ENCODE measurements around the gene OBSCN. TPM values are rescaled to one million over a fixed set of nuclear protein-coding genes. Genes with fewer than 3 reads are reported as not detected.

The OBSCN gene
- total RNA-seq, 1 donor from 2014 or later, result 21.6 TPM

DNA sequence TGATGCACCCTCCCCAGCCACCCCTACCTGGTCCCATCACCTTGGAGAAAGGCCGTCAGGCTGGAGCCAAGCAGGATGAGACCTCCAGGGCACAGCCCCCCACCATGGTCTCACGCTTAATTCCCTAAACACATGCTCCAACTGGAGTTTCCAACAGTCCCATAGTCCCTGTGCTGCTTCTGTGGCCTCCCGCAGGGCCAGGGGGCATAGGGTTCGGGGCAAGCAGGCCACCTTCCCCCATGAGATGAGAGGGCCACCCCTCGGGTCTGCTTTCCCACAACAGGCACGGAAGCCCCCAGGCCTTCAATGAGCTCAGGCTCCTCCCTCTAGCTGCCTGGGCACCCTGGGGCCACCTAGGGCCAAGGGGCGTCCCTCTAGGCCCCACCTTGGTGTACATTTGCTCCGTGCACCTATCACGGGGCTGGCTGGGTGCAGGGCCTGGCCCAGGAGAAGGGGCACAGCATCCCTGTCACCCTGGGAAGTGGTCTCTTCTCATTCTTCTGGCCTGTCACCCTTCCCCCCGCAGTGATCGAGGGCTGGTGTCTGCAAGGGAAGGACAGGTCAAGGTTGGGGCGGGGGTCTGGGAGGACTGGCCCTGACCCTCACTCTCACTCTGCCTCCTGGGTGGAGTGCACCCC, 156.3 kb downstream of the OBSCN start:
- intact Hi-C loops (cut with micrococcal nuclease), result no loop called here

DNA sequence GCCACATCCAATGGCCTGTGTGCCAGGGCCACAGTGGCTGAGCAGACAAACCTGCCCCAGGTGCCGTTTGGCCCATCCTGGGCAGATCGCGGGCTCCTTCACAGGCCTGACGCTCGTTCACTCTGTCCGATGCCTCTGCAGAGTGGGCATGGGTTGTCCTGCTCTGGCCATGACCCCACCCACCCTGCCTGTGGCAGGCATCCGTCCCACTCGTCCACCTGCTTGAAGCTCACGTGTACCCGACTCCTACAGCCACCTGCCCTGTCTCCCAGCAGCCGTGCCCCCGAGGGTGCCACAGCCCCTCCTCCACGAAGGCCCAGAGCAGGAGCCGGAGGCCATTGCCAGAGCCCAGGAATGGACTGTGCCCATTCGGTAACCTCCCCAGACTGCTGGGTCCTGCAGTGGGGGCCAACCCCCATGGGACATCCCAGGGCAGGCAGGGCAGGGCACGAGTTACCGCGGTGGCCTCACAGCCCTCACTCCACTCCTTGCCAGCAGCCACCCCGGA, 156.9 kb downstream of the OBSCN start:
- intact Hi-C loops (cut with micrococcal nuclease), result no loop called here

DNA sequence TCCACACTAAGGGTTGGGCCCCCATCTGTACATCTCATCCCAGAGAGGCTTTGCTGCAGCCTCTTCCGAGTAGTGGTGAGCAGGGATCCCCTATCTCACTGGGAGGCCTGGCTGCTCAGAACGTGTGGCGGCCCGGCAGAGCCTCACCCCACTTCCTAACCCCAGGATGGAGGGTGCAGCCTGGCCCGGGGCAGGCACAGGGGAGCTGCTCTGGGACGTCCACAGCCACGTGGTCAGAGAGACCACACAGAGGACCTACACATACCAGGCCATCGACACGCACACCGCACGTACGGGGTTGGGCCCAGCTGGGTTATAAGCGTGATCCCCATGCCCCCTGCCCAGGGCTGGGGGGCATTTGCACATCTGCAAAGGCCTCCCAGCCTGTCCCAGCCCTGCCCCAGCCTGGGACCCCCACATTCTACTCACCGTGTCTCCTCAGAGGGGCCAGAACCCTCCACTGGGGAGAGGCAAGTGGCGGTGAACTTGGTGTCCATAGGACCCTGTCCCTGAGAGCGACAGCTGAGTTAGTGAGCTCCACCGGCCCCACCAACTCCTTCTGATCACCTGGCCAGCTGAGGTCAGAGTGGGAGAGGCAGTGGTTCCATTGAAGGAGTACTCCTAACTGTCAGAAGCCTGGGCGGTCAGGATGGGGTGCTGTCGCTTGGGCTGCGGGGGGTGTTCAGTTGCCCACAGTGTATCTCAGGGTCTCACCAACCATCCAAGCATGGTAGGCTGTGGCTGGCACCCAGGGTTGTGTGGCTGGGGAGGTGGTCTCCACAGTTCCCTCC, 157.6 kb downstream of the OBSCN start:
- intact Hi-C loops (cut with micrococcal nuclease), result no loop called here

DNA sequence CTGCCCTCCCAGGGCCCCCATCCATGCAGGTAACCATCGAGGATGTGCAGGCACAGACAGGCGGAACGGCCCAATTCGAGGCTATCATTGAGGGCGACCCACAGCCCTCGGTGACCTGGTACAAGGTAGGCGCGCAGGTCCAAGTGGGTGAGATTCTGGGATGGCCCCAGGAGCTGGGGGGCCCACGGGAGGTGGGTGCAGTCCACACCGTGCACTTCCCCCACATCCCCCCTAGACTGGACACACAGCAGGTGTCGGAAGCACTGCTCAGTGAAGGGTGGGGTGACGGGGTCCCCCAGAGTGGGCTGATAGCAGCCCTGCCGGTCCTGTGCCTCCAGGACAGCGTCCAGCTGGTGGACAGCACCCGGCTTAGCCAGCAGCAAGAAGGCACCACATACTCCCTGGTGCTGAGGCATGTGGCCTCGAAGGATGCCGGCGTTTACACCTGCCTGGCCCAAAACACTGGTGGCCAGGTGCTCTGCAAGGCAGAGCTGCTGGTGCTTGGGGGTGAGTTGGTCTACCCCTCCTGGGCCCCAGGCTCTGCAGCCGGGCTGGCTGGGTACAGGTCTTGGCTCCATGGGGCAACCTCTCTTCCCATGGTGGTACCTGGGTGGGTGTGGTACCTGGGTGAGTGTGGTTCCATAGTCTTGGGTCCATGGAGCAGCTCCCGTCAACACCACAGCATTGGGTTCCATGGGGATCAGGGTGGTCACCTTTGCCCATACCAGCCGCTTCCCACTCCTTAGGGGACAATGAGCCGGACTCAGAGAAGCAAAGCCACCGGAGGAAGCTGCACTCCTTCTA, 158.4 kb downstream of the OBSCN start:
- intact Hi-C loops (cut with micrococcal nuclease), result no loop called here

DNA sequence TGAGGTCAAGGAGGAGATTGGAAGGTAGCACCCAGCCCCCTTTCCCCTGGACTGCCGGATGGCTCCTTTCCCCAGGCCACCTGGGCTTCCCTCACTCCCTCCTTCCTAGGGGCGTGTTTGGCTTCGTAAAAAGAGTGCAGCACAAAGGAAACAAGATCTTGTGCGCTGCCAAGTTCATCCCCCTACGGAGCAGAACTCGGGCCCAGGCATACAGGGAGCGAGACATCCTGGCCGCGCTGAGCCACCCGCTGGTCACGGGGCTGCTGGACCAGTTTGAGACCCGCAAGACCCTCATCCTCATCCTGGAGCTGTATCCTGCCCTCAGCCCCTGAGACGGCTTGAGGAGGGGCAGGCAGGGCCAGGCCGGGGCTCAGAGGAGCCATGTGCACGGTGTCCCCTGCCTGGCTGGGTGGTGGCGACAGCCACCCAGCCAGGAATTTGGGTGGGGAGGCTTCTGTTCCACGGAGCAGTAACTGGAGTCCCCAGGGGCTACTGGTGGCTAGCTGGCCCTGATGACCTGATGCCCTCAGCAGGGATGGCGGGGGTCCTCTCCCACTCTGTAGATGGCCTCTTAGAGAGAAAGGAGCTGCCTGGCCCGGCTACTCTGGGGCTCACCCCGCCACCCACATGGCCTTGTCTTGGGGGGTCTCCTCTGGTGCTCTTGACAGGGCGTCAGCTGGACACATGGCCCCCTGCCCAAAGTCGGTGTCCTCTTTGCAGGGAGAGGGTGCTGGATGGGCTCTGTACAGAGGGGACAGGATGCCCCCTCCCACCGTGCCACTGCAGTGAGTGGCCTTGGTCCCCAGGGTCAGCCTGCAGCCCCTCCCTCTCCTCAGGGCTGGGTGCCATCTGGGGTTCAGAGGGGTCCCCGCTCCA, 159.3 kb downstream of the OBSCN start:
- intact Hi-C loops (cut with micrococcal nuclease), result no loop called here

DNA sequence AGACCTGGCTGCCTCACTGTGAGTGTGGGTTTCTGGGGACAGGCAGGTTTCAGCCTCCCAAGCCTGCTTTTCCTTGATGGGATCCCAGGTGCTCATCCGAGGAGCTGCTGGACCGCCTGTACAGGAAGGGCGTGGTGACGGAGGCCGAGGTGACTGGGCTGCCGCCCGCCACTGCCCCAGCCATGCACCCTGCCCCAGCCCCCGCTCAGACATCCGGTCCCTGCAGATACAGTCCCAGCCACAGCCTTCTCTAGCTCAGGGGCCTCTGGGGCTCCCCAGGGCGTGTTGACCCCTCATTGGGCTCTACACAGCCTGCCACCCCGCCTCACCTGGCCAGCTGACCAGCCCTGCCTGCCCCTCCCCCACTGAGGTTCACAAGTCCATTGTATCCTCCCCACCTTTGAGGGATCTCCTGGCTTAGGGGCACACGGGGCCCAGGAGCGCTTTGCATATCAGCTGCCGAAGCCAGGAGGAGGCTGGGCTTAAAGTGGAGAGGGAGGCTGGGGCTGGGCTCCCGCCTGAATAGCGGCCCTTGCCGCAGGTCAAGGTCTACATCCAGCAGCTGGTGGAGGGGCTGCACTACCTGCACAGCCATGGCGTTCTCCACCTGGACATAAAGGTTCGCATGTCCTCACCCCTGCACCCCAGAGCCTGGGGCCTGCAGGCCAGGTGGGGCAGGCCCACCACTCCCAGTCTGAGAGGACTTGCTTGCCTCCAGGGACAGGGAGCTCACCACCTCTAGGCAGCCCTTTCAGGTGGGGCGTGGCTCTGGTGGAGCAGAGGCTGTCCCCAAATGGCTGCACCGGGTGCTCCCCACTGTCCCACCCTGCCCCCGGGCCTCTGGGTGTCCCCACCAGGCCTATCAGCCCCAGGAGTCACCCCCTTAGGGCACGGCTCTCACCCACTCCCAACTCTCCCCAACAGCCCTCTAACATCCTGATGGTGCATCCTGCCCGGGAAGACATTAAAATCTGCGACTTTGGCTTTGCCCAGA, 160.3 kb downstream of the OBSCN start:
- intact Hi-C loops (cut with micrococcal nuclease), result no loop called here

DNA sequence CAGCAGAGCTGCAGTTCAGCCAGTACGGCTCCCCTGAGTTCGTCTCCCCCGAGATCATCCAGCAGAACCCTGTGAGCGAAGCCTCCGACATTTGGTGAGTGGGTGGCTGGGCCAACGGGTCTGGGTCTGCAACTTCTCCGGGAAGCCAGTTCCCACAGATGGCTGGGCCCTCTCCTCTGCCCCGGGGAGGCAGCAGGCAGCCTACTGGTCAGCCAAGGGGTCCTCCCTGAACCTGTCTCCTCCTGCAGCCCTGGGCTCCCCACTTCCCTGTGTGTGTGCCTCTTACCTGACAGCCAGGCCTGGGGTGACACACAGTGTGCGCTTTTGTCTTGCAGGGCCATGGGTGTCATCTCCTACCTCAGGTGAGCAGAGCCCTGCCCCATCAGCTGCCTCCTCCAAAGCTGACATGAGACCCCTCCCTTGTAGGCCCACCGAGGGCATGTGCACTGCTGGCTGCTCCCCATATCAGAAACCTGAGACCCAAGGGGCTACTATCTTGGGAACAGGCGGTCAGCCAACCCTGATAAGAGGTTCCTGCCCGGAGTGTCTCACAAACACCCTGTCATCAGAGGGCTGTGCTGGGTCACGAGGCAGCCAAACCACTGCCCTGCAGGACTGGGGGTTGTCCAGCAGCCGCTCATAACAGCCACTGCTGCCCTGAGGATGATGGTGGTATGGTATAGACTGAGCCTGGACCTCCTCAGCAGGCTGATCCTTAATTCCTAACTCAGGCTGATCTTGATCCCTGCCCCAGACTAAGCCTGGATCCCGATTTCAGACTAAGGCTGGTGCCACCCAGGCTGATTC, 161.2 kb downstream of the OBSCN start:
- intact Hi-C loops (cut with micrococcal nuclease), result no loop called here

DNA sequence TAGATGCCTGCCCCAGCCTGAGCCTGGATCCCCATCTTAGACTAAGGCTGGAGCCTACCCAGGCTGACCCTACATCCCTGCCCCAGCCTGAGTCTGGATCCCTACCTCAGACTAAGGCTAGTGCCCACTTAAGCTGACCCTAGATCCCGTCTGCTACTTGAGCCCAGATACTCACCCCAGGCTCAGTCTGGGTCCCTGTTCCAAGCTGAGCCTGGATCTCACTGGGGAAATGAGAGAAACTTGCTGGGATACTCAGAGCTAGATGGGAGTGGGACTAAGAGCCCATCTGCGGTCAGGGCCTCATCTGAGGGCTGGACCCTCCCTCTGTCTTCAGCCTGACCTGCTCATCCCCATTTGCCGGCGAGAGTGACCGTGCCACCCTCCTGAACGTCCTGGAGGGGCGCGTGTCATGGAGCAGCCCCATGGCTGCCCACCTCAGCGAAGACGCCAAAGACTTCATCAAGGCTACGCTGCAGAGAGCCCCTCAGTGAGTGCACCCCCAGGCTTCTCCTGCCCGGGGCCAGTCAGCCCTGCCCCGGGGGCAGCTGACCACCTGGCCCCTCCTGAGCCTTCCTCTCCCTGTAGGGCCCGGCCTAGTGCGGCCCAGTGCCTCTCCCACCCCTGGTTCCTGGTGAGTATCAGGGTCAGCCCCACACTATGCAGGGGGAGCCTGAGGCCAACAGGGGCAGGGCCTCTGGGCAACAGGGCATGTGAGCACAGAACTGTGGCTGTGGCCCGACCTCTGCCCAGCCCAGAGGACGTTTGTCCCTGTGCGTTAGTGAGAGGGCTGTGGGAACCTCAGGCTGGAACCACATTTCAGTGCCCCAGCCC, 162.0 kb downstream of the OBSCN start:
- intact Hi-C loops (cut with micrococcal nuclease), result no loop called here

DNA sequence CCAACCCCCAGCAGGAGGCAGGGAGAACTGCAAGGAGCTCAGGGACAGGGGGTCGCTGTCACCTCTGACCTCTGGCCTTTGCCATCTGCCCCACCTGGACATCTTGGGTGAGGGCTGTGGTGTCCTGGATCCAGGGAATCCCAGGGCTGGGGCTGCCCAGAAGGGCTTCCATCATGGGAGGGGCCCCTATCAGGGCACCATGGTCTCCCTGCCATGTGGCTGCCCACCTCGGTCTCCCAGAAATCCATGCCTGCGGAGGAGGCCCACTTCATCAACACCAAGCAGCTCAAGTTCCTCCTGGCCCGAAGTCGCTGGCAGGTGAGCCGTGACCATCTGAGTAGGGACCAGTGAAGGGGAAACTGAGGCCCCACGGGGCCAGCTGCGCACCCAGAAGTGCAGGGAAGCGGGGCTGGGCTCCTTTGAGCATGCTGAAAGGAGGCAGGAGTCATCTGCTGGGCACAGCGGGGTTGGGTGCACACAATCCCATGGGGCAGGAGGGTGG, 162.6 kb downstream of the OBSCN start:
- intact Hi-C loops (cut with micrococcal nuclease), result no loop called here

DNA sequence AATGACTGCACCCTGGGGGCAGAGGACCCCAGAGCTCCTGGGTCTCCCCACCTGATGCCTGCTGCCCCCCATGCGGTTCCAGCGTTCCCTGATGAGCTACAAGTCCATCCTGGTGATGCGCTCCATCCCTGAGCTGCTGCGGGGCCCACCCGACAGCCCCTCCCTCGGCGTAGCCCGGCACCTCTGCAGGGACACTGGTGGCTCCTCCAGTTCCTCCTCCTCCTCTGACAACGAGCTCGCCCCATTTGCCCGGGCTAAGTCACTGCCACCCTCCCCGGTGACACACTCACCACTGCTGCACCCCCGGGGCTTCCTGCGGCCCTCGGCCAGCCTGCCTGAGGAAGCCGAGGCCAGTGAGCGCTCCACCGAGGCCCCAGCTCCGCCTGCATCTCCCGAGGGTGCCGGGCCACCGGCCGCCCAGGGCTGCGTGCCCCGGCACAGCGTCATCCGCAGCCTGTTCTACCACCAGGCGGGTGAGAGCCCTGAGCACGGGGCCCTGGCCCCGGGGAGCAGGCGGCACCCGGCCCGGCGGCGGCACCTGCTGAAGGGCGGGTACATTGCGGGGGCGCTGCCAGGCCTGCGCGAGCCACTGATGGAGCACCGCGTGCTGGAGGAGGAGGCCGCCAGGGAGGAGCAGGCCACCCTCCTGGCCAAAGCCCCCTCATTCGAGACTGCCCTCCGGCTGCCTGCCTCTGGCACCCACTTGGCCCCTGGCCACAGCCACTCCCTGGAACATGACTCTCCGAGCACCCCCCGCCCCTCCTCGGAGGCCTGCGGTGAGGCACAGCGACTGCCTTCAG, 163.3 kb downstream of the OBSCN start:
- intact Hi-C loops (cut with micrococcal nuclease), result no loop called here

DNA sequence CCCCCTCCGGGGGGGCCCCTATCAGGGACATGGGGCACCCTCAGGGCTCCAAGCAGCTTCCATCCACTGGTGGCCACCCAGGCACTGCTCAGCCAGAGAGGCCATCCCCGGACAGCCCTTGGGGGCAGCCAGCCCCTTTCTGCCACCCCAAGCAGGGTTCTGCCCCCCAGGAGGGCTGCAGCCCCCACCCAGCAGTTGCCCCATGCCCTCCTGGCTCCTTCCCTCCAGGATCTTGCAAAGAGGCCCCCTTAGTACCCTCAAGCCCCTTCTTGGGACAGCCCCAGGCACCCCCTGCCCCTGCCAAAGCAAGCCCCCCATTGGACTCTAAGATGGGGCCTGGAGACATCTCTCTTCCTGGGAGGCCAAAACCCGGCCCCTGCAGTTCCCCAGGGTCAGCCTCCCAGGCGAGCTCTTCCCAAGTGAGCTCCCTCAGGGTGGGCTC, 163.9 kb downstream of the OBSCN start:
- intact Hi-C loops (cut with micrococcal nuclease), result no loop called here

DNA sequence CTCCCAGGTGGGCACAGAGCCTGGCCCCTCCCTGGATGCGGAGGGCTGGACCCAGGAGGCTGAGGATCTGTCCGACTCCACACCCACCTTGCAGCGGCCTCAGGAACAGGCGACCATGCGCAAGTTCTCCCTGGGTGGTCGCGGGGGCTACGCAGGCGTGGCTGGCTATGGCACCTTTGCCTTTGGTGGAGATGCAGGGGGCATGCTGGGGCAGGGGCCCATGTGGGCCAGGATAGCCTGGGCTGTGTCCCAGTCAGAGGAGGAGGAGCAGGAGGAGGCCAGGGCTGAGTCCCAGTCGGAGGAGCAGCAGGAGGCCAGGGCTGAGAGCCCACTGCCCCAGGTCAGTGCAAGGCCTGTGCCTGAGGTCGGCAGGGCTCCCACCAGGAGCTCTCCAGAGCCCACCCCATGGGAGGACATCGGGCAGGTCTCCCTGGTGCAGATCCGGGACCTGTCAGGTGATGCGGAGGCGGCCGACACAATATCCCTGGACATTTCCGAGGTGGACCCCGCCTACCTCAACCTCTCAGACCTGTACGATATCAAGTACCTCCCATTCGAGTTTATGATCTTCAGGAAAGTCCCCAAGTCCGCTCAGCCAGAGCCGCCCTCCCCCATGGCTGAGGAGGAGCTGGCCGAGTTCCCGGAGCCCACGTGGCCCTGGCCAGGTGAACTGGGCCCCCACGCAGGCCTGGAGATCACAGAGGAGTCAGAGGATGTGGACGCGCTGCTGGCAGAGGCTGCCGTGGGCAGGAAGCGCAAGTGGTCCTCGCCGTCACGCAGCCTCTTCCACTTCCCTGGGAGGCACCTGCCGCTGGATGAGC, 164.5 kb downstream of the OBSCN start:
- intact Hi-C loops (cut with micrococcal nuclease), result no loop called here

DNA sequence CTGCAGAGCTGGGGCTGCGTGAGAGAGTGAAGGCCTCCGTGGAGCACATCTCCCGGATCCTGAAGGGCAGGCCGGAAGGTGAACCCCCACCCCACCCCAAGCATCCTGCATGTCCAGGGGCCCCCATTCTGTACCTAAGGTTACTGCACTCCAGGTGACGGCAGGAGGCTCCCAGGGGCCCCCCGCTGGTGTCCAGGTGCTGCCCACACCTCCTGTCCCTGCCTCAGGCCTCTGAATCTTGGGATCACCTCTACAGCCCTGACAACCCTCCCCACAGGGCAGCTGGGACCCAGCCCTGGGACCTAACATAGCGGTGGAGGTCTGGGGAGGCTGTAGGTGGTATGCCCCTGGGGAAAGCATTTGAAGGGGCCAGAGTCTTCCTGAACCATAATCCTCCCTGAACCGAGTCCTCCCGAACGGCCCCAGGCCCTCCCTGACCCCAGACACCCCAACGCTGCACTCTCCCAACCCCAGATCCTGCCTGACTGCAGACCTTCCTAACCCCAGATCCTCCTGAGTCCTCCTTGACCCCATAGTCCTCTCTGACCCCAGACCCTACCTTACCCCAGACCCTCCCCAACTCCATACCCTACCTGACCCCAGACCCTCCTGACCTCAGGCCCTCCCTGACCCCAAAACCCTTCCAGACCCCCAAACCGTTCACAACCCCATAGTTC, 165.3 kb downstream of the OBSCN start:
- intact Hi-C loops (cut with micrococcal nuclease), result no loop called here

DNA sequence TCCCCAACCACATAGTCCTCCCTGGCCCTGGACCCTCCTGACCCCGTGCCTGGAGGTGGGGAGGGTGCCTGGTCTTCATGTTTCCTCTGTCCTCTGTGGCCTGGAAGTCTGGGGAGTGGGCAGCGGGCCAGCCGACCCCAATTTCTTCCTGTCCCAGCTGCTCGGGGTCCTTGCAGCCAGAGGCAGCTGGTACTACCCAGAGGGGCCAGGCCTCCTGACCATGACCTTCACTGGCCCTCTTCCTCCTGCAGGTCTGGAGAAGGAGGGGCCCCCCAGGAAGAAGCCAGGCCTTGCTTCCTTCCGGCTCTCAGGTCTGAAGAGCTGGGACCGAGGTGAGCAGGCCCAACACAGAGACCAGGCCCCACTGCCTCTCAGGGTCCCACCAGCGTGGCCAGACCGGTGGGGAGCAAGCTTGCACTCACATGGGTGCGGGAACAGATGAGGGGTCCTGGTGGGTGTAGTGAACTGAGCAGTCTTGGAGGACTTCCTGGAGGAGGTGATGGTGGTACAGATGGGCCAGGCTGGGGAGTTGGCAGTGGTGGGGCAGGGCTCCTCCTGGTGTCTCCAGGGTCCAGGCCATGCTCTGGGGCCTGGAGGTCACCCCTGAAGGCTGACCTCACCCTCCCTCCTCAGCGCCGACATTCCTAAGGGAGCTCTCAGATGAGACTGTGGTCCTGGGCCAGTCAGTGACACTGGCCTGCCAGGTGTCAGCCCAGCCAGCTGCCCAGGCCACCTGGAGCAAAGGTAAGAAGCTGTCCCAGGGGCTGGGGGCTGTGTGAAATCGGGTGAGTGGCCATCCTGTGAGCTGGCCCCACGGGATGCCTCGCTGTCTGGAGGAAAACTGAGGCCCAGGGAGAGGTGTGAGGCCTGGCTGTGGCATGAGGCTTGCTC, 166.1 kb downstream of the OBSCN start:
- intact Hi-C loops (cut with micrococcal nuclease), result no loop called here

Measured in T-helper 2 cell treated with Interferon-gamma antibody and Interleukin-4, amounts not matched to agents 100 ng/mL and 5 ng/mL, for 36 hours (primary cell).